OCI-LY7 (cell line): ENCODE measurements around the gene ADCY1.

Experiments
- CTCF ChIP-seq: fragments of 200-600 bp; sonication (generic); conservative IDR thresholded peaks from 2 replicates; pipeline ENCODE4 v1.5.1; 2014; ENCODE audit warnings: mild to moderate bottlenecking, antibody characterized with exemption, low read length, moderate library complexity, mixed read lengths
- EZH2phosphoT487 ChIP-seq: fragments of 200-600 bp; sonication (generic); IDR thresholded peaks from 2 replicates; pipeline ENCODE4 v1.6.1; 2018; ENCODE audit warnings: low read depth, borderline replicate concordance, mild to moderate bottlenecking, mixed run types, antibody characterized with exemption, low read length, moderate library complexity, mixed read lengths

- TF ChIP-seq CTCF (no peak), EZH2phosphoT487 (no peak)
These were observed 69.5 kb downstream of the ADCY1 start for GRCh38 chr7:45643630-45644029.
